HUES6 (cell line): Measurements from ENCODE around the gene AGBL3.

ENCODE experiments used
- H3K27ac ChIP-seq: 2 replicates; pipeline ENCODE4 v1.7.0; 2013; ENCODE audit warnings: low read depth, mild to moderate bottlenecking, low read length, inconsistent platforms
- H3K27me3 ChIP-seq: 2 replicates; pipeline ENCODE4 v1.6.1; 2013; ENCODE audit warnings: low read length; ENCODE audit not compliant: control insufficient read depth, insufficient read depth
- H3K36me3 ChIP-seq: 2 replicates; pipeline ENCODE4 v1.6.1; 2013; ENCODE audit warnings: low read length; ENCODE audit not compliant: control insufficient read depth, insufficient read depth
- H3K4me1 ChIP-seq: 2 replicates; pipeline ENCODE4 v1.6.1; 2013; ENCODE audit warnings: low read length; ENCODE audit not compliant: control insufficient read depth, insufficient read depth
- H3K4me3 ChIP-seq: 2 replicates; pipeline ENCODE4 v1.5.1; 2013; ENCODE audit warnings: low read depth, low read length
- H3K9ac ChIP-seq: one replicate; pipeline ENCODE4 v1.6.1; 2013; ENCODE audit warnings: mild to moderate bottlenecking, low read length
- H3K9me3 ChIP-seq: 2 replicates; pipeline ENCODE4 v1.6.1; 2013; ENCODE audit warnings: low read depth, low read length; ENCODE audit not compliant: control insufficient read depth, insufficient read depth

Gene AGBL3

GRCh38 chr7:135147899-135148721, 161.8 kb downstream of the AGBL3 start, which contains the start of gene TMEM140:
TMEM140 (plus strand) TSS chr7:135148072; CDS start chr7:135164442, 16,370 bp downstream.
- Histone ChIP-seq H3K27me3 (no peaks in the 10 kb centered on the region), H3K9me3 (no peaks in the 10 kb centered on the region), H3K4me1 (no peaks in the 10 kb centered on the region), H3K4me3 (no peak within 1 kb of the TSS), H3K27ac (no peak within 1 kb of the TSS), H3K9ac (no peak within 1 kb of the TSS), H3K36me3 (no peaks in the 10 kb centered on the region)

DNA sequence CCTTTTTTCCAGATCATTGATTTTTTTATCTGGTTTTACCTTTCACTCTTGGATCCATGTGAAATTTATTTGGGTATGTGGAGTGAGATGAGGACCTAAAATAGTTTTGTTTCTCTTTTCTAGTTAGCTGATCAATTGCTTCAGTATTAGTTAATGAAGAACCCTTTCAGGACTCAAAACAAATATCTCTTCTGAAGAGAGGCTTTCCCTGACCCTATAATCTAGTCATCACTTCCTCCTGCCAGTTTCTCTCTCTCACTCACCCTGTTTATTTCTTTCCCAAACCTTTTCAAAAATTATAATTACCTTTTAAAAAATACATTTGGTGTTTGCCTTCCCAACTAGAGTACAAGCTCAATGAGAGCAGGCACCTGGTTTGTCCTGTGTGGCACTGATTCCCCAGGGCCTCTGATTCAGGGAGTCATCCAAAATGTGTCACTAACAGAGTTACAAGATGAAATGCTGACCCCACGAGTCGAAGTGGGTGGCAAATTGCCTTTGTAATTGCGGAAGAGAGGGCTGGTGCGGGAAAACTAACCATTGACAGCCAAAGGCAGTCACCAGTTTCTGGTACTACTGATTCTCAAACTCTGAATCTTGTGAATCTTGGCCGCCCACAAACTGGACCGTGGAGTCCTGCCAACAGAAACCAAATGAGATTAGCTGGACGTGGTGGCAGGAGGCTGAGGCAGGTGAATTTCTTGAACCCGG, 163.9 kb downstream of the AGBL3 start:
- no peaks in the 10 kb centered on the region for H3K9me3 ChIP-seq
- no peak overlapping the region for H3K4me3 ChIP-seq
- no peaks in the 10 kb centered on the region for H3K36me3 ChIP-seq
- no peaks in the 10 kb centered on the region for H3K4me1 ChIP-seq
- H3K27me3 ChIP-seq, result no peaks in the 10 kb centered on the region
- H3K9ac ChIP-seq, result no peak overlapping the region
- H3K27ac ChIP-seq, result no peak overlapping the region

- Histone ChIP-seq H3K36me3 (no peaks in the 10 kb centered on the region), H3K27me3 (no peaks in the 10 kb centered on the region), H3K9me3 (peaks cover 9% of the 10 kb centered on the region), H3K4me1 (no peaks in the 10 kb centered on the region), H3K9ac (no peak overlapping the region), H3K4me3 (no peak overlapping the region), H3K27ac (no peak overlapping the region)
Measured at GRCh38 chr7:135151132-135151531, 164.8 kb downstream of the AGBL3 start.

DNA sequence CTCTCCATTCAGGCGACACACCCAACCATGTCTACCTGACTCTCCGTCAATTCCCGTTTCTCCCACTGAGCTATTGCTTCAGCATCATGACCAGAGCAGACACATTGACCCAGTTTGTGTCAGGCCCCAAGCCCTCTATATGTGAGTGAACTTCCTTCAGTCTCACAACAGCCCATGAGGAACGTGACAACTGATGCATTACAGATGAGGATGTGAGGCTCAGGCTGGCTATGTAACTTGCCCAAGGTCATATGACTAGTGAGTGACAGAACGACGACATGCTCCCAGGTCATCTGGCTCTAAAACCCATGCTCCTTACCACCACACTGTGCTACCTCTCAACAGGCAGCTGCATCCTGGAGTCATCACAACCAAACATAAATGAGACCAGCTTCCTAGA, 165.2 kb downstream of the AGBL3 start:
- peaks cover 12% of the 10 kb centered on the region for H3K9me3 ChIP-seq
- H3K36me3 ChIP-seq, result no peaks in the 10 kb centered on the region
- no peaks in the 10 kb centered on the region for H3K4me1 ChIP-seq
- no peak overlapping the region for H3K27ac ChIP-seq
- H3K4me3 ChIP-seq, result no peak overlapping the region
- H3K9ac ChIP-seq, result no peak overlapping the region
- no peaks in the 10 kb centered on the region for H3K27me3 ChIP-seq

GRCh38 chr7:135152442-135152841, 166.1 kb downstream of the AGBL3 start:
- H3K9ac ChIP-seq, result no peak overlapping the region
- no peaks in the 10 kb centered on the region for H3K4me1 ChIP-seq
- H3K36me3 ChIP-seq, result peaks cover under 1% of the 10 kb centered on the region; the same call in 1 of the 2 replicates
- H3K4me3 ChIP-seq, result no peak overlapping the region
- no peaks in the 10 kb centered on the region for H3K27me3 ChIP-seq
- H3K9me3 ChIP-seq, result peaks cover 21% of the 10 kb centered on the region
- H3K27ac ChIP-seq, result no peak overlapping the region

- Histone ChIP-seq H3K27me3 (no peaks in the 10 kb centered on the region), H3K36me3 (peaks cover 14% of the 10 kb centered on the region; the same call in 1 of the 2 replicates), H3K9me3 (peaks cover 35% of the 10 kb centered on the region), H3K4me3 (no peak overlapping the region), H3K4me1 (0 out of 2 replicates have a peak, but pooled peaks cover 5% of the 10 kb centered on the region), H3K27ac (no peak overlapping the region), H3K9ac (no peak overlapping the region)
Measured at GRCh38 chr7:135154734-135155133, 168.4 kb downstream of the AGBL3 start.

DNA sequence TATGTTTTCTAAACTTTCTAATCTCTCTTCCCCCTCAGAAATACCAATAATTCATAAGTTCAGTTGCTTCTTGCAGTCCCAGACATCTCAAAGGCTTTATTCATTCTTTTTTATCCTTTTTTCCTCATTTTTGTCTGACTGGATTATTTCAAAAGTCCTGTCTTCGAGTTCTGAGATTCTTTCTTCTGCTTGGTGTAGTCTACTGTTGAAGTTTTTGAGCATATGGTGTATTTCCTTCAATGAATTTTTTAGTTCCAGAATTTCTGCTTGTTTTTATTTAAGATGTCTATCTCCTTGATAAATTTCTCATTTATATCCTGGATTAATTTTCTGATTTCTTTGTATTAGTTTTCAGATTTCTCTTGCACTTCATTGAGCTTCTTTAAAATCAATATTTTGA, 170.0 kb downstream of the AGBL3 start:
- Histone ChIP-seq H3K4me1 (peaks cover 18% of the 10 kb centered on the region), H3K9me3 (peaks cover 41% of the 10 kb centered on the region), H3K36me3 (peaks cover 22% of the 10 kb centered on the region; the same call in 1 of the 2 replicates), H3K27ac (no peak overlapping the region), H3K4me3 (no peak overlapping the region), H3K27me3 (no peaks in the 10 kb centered on the region), H3K9ac (no peak overlapping the region)

GRCh38 chr7:135158141-135158655, 171.9 kb downstream of the AGBL3 start:
- H3K9ac ChIP-seq, result no peak overlapping the region
- no peak overlapping the region for H3K4me3 ChIP-seq
- no peak overlapping the region for H3K27ac ChIP-seq
- peaks cover 18% of the 10 kb centered on the region for H3K4me1 ChIP-seq
- H3K9me3 ChIP-seq, result peaks cover 59% of the 10 kb centered on the region
- no peaks in the 10 kb centered on the region for H3K27me3 ChIP-seq
- H3K36me3 ChIP-seq, result peaks cover 29% of the 10 kb centered on the region; the same call in 1 of the 2 replicates

- H3K27me3 ChIP-seq, result no peaks in the 10 kb centered on the region
- peaks cover 59% of the 10 kb centered on the region for H3K9me3 ChIP-seq
- no peak overlapping the region for H3K9ac ChIP-seq
- no peak overlapping the region for H3K4me3 ChIP-seq
- H3K36me3 ChIP-seq, result peaks cover 33% of the 10 kb centered on the region; the same call in 1 of the 2 replicates
- no peak overlapping the region for H3K27ac ChIP-seq
- H3K4me1 ChIP-seq, result peaks cover 18% of the 10 kb centered on the region
Measured at GRCh38 chr7:135158874-135159273, 172.6 kb downstream of the AGBL3 start.

- Histone ChIP-seq H3K27me3 (no peaks in the 10 kb centered on the region), H3K36me3 (peaks cover 39% of the 10 kb centered on the region; the same call in 1 of the 2 replicates)
Measured at GRCh38 chr7:135159359-135160085, 173.2 kb downstream of the AGBL3 start.

More at GRCh38 chr7:135159359-135160085, 173.2 kb downstream of the AGBL3 start:
- H3K27ac ChIP-seq, result 0 out of 2 replicates have a peak overlapping the region, but pooled peaks have one; percentile 39
- H3K4me3 ChIP-seq, result no peak overlapping the region
- peaks cover 18% of the 10 kb centered on the region for H3K4me1 ChIP-seq
- H3K9me3 ChIP-seq, result peaks cover 59% of the 10 kb centered on the region
- H3K9ac ChIP-seq, result no peak overlapping the region
